Right renal cortex interstitium (tissue), 3 donors: Measurements from ENCODE around the gene NTM. TPM values are rescaled to one million over a fixed set of nuclear protein-coding genes. Genes with fewer than 3 reads are reported as not detected.
A peak's percentile ranks its signal among the peaks of the same experiment; 100 is the strongest.

Experiments
- DNase-seq, 3 donors: peaks; one replicate each; pipeline ENCODE4 v3.0.0-alpha.2; 2013; ENCODE audit warnings: low read depth in 3 of 3, low spot score in 2 of 3
- polyA plus RNA-seq, 3 donors: library from polyadenylated mRNA; unstranded; fragments of 120-200 nt; gene quantifications; one replicate each; pipeline ENCODE4 v1.2.1, GENCODE V29; 2013; ENCODE audit not compliant: insufficient read length in 3 of 3

Gene NTM
- polyA plus RNA-seq, 3 donors: 30.5 to 43.6 (median 35.7) TPM

DNA sequence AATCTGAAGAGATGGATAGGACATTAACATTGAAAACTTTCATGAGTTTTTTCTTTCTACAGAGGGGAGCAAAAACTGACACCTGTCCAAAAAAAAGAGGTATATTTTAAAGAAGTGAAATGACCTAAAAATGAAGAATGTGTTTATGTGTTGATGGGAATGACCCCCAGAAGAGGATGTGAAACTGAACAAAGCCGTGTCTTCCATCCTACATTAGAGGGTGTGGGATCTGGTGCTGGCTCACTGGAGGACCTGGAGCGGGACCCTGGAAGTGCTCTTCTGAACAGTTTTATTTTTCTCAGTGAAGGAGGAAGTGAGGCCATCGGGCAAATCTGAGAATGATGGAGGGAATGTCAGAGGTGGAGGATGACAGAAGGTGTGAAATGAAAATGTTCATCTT lies 470.1 kb downstream of the NTM start:
- no peak for DNase-seq

DNA sequence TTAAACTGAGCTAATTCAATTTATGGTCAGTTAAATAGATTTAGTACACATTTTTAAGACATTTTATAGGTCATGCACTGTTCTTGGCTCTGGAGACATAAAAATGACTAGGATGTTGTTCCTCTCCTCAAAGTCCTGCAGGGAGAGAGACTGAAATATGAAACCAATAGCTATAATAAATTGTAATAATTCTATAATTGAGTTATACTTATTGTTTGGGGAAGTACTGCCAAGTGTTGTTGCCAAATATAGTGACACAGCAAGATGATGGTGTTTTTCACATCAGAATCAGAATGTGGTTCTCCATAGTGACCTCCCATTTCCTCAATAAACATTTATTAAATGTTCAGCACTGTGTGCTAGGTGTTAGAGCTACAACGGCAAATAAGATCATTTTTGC lies 470.6 kb downstream of the NTM start:
- no peak for DNase-seq

DNA sequence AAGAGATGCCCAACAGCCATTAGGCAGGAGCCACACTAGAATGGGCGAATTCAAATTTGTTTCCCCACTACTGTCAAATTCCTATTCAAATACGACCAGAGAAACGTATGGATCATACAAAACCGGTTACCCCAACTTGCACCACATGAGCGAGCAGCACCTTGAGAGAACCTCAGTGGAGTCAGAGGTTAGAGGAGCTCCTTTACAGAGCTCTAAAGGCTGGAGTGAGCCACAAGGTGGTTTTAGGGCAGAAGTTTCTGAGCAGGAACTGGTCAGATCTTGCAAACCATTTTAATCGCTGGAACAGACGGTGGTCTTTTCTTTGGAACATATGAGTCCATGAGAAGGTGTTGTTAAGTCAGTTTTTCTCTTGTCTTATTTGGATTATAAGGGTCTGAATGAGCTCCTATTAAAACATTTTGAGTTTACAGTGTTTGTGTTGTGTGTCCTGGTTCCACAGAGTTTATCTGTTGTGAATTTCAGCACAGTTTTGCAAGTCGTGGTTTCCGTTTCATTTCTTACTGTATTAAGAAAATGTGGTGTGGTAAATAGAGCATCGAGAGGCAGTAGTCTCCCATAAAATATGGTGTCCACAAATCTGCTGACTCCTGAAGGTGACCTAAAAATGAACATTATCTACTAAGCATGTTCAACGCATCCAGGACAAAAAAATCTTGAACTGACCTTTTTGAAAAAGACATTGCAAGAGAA lies 471.7 kb downstream of the NTM start:
- DNase-seq: no peak

DNA sequence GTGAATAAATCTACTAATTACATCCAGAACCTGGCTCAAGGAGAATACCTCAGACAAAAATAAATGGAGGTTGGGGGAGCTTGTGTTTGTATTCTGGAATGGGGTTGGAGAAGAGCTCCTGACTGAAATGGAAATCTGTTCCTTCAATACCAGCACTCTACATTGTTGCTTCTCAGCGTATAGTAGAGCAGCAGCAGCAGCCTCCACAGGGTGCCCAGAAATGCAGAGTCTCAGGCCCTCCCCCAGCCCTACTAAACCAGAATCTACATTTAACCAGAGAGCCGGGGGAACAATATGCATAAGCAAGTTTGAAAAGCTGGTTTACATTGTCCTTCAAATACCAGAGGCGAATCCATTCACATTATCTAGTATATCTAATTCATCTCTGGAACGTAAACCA lies 474.8 kb downstream of the NTM start:
- DNase-seq: no peak

DNA sequence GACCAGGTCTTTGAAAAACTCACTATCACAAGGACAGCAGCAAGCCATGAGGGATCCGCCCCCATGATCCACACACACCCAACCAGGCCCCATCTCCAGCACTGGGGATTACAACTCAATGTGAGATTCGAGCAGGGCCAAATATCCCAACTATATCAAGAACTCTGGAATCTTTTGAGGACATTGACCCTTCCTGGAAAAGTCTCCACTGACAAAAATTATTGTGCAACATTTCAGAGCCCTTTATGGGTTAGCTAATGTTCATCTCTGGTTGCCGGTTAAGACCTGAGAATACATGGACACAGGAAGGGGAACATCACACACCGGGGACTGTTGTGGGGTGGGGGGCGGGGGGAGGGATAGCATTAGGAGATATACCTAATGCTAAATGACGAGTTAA lies 479.1 kb downstream of the NTM start:
- no peak for DNase-seq

DNA sequence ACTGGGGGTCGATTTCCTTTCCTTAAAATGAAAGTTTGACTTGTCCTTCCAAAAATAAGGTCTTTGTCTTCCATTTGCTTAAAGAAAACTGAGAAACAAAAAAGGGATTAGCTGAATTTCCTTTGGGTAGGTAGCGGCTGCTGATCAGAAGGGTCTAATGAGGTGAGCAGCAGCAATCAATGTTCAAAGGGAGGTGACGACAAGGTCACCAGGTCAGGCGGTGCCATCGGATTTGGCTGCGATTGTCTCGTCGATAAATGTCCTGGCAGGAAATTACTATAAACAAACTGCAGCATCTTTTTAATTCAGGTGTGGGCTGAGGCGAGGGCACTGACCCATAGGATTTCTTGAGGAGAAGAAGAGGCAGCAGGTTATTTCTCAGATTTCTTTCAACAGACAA lies 480.1 kb downstream of the NTM start:
- DNase-seq: no peak

DNA sequence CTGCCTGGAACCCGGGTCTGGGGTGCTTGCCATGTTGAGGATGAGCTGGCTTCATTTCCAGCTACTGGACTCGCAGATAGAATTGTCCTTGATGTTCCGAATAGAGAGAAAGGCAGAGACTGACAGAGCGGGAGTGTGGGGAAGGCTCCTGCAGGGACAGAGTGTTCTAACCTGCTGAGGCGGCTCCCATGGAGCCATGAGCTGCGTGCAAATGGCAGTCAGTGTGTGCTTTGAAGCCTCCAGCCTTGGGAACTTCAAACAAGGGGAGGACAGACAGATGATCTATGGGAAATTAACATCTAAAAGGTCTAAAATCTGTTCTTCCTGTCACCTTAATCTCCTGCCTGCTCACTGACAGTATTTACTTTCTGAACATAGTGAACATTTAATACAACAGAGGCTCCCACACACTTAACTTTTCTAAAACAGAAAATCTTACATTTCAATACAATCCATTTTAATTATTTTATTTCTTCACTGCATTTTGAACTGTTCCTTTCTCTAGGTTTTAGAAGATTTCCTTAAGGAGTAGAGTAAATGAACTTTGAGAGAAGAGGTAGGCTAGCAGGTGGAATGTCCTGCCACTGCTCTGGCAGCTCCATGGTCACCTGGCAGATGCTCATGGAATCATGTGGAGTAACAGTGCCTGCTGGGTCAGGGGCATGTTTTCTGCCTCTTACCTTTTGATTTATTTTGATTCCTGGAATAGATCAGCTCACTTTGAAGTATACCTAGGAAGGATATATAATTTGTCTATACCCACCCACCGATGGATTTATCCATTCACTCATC lies 481.7 kb downstream of the NTM start:
- DNase-seq: no peak

DNA sequence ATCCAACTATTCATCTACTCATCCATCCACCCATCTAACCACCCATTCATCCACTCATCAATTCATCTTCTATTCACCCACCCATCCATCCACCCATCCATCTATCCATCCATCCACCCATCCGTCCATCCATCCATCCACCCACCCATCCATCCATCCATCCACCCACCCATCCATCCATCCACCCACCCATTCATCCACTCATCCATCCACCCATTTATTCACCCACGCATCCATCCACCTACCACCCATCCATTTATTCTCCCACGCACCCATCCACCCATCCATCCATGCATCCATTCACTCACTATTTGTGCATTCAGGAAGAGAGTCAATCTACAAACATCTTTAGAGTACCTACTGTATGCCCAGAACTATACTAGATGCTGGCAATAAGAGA lies 482.3 kb downstream of the NTM start:
- DNase-seq: no peak

DNA sequence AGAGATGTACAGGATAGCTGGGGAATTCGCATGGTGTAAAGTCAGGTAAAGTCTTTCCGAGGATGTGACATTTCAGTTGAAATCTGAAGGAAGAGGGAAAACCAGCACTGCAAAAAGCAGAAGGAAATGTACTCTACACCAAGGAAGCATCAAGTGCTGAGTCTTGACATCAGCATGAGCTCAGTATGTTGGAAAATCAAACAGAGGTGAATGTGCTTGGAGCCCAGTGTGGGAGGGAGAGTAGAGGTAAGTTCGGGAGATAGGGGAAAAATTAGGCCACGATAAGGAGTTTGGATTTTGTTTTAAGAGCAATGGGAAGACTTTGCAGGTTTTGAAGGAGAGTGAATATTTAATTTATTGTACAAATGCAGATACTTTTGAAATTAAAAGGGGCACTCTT lies 484.0 kb downstream of the NTM start:
- no peak for DNase-seq

DNA sequence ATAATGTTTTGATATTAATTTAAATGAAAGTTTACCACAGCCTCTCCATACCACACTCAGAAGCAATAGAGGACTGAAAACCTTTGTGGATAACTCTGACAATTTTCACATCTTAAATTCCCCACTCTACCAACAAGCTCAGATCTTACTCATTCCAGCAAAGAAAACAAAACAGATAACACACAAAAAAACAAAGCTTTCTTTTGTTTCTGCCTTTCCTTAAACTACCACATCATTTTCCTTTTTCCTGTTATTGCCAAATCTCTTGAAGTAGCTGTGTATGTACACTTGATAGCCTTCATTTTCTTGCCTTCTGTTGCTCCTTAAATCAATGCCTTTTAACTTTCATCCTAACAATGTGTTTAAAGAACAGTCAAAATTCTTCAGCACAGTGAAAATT lies 484.9 kb downstream of the NTM start:
- no peak for DNase-seq

DNA sequence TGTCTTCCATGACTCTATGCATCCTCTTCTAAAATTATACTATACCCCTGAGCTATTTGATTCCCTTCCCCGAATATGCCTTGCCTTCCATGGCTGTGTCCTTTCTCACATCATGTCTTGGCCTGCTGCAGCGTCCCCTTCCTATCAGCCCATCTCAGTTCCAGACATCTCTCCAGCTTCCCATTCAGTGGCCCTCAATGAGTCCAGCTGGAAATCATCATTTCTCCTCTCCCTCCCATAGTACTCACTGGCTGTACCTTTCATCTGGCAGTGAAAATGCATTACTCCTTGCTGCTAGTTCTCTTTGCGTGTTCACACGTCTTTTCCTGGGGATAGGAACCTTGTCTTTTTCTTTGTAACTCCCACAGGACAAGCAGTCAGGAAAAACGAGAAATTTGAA lies 486.8 kb downstream of the NTM start:
- no peak for DNase-seq

DNA sequence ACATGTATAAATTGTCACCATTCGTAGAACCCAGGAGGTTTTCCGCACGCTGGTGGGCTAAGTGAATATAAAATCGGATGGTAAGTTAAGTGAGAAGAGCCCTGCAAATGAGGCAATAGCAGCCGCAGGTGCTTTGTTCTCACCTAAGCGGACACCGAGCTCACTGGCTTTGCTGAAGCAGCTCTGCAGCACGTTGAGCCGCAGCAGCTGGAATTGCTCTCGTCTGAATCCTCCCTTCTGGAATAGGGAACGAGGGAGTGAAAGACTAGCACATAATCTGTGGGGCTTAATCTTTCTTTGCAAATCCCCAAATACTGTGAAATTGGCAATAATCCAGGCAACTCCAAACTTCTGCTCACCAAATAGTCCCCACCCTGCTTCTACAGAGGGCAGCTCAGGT lies 488.1 kb downstream of the NTM start:
- DNase-seq: no peak

DNA sequence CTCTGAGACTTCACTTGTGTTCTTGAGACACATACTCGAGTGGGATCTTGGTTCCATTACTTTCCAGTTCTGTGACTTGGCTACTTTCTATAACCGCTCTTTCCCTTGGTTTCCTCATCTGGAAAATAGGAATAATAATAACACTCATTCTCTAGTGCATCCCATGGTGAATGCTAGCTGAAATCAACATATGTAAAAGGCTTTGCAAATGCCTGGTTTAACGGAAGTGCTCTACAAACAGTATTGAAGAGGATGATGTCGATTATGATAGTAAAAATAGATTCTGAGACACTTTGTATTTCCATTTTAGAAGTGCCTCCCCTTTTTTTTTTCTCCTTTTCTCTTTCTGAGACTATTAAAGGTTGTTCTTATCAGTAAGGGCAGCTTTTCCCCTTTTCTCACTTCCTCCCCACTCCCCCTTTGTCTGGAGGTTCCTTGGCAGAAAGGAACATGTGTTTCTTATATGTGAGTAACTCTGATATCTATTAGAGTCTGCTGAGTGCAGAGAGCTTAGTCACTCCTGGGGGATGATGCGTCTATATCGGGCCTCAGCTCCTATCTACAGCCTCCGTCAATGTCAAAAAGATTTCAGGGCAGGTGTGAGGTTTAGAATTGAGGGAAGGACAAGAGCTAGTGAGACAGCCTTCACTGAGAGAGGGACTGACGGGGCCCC lies 489.3 kb downstream of the NTM start:
- DNase-seq: no peak

DNA sequence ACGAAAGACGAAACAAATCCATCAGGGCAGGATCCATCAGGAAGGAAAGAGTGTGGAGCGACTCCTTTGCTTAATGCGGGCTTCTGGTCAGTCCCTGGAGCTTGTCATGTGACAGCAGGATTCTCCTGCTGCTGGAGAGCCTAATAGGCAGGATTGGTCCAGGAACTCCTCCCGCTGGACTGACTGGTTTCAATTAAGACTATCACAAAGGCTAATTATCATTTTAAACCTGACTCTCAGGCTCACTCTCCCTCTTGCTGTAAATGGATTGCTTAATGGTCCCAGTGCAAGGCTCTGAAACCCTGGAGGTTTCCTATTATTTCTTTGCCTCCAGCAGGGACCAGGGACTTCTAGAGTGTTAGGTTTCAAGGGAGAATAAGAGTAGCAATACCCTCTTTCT lies 493.8 kb downstream of the NTM start:
- DNase-seq: no peak

DNA sequence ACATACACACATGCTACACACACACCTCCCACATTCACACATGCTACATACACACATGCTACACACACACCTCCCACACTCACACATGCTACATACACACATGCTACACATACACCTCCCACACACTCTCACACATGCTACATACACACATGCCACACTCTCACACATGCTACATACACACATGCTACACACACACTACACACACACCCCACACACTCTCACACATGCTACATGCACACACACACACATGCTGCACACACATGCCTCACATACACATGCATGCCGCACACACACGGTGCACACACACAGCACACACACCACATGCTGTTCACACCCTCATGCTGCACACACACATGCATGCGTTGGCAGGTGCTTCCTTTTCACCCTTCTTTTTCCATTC lies 495.4 kb downstream of the NTM start:
- DNase-seq: no peak

DNA sequence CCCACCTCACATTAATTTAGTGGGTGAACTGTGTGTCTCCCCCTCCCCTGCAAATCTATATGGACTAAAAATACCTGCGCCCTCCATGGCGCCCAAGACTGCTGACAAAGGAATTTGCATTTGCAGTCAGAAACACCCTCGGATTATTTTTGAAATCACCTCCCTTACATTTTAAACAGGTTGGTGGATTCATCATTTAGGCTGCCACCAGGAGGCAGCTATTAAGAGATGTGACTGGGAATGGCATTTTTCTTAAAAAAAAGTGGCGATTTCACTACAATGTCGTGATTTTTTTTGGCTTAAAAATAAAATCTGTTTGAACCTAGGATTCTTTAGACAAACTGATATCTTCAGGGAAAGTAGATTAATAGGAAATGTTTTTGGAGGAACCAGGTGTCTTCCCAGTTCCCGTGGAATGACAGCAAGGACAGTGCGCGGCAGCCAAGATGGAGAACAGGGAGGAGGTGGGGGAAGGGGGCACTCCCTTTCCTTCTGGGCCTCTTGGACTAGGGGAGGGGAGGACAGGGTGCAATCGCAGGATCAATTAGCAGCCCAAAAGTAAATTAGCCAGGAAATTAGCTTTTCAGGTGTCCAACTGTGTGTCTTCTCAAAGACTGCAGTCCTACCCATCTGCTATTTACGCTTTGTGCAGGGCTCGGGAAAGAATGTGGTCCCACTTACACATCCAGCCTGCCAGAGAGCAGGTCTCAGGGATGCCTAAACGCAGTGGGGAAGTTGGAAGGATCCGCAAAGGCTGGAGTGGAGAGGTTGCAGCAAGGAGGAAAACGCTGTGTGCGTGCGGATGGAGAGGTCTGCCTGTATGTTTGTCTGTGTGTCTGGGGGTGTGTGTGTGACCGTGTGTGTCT lies 496.4 kb downstream of the NTM start:
- DNase-seq: no peak

DNA sequence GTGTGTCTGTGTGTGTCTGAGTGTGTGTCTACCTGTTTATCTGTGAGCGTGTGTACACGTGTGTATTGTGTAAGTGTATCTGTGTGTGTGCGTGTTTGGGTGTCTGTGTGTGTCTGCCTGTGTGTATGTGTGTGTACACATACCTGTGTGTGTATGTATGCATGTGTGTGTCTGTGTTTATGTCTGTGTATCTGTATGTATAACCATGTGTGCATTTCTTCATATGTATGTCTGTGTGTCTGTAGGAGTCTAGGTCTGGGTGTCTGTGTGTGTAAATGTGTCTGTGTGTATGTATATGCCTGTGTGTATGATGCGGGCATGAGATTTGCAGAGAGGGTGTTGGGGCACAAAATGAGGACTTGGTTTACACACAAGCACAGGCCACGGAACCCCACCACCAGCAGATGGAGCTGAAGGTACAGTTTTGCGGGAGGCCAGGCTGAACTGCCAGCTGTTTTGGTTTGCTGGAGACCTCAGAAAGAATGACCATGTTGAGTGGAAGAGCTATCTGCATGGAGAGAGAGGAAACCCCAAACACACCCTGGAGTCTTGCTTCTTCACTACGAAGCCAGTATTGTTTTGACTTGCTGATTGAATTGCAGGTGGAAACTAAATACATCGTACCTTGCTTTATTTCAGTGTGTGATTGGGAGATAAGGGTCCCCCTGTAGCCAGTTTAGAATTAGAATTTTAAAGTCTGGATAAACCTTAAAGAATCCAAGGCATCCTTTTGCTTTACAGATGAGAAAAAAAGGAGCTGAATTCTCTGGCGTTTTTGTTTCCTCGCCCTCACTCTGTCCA lies 497.2 kb downstream of the NTM start:
- DNase-seq: peak; percentile 60 to 72 (median 65)

DNA sequence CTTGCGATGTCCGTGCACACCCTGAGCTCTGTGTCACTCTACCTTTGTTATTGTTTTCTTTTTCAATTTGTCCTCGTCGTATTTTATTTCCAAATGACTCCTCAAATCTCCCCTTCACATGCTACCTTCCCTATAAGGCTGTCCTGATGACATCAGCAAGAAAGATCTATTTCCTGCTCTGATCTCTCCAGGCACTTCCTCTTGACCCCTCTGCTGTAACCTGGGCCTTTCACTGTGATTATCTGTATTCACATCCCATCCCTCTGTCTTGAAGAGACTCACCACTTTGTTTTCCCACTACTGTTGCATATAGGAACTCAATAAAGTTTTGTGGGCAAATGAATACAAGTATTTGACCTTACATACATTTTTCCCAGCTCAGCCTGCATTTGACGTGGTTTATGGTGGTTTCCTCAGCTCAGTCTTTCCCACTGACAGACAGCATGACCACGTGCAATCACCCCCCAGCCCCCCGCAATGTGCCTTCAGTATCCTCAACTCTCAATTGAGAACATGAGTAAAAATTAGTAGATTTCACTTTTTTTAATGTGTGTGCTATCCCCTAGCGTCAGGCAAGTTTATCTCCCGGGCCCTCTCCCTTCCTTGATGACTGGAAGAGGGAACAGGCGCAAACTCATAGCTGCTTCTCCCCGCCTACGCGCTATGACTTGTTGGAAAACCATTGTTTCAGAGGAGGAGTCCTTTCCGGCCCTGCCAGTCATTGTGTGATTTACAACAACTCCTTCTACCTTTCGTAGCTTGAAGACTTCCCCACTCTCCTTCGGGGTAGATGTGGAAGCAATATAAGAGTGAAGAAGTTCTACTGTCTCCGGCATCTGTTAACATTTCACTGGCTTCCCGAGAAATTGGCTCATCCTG lies 498.5 kb downstream of the NTM start:
- no peak for DNase-seq

DNA sequence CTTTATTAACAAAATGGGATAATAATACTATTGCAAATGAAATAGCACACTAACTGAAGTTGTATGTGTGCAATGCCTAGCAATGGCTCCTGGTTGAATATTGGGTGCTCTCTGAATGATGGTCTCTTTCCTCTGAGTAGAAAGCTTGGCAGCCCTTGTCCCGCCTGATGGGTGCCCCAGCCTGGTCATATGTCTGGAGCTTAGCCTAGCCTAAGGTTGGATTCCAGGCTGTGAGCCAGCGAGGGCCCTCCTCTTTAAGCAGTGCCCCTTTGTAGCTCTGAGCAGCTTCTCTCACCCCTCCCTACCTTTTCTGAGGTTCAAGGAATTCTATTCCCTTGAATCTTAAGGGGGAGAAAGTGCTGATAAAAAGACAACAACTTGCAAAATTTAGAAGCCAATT lies 499.9 kb downstream of the NTM start:
- DNase-seq: no peak
